Stimulated activated naive B cell treated with anti-CD40 and anti-IgM and Interleukin-4, amounts not matched to agents 10 μg/mL and 1 μg/mL and 100 μg/mL, for 72 hours (primary cell): ENCODE results near the gene CCR3.

Source experiments
- ATAC-seq, 2 donors: fragments of 150-1000 bp; cut with Tn5 transposase; replicated peaks; 2 replicates each; pipeline ENCODE4 v1.10.0; 2021; ENCODE audit warnings: moderate library complexity in 1 of 2
- DNase-seq: peaks from one replicate; pipeline ENCODE4 v3.0.0; 2021
- H3K27ac Mint-ChIP-seq: one replicate; pipeline ENCODE4 v1.8.0; 2022; ENCODE audit warnings: mild to moderate bottlenecking, mixed read lengths
- H3K27me3 Mint-ChIP-seq, 2 donors: one replicate each; pipeline ENCODE4 v1.8.0; 2022; ENCODE audit warnings: mixed read lengths in 2 of 2
- H3K36me3 Mint-ChIP-seq, 2 donors: one replicate each; pipeline ENCODE4 v1.8.0; 2022; ENCODE audit warnings: mixed read lengths in 2 of 2, mild to moderate bottlenecking in 1 of 2
- H3K4me1 Mint-ChIP-seq, 2 donors: one replicate each; pipeline ENCODE4 v1.8.0; 2022; ENCODE audit warnings: mixed read lengths in 2 of 2, mild to moderate bottlenecking in 1 of 2
- H3K4me3 Mint-ChIP-seq, 2 donors: one replicate each; pipeline ENCODE4 v1.8.0; 2022; ENCODE audit warnings: mild to moderate bottlenecking in 2 of 2, mixed read lengths in 2 of 2, moderate library complexity in 1 of 2
- H3K9me3 Mint-ChIP-seq, 2 donors: one replicate each; pipeline ENCODE4 v1.8.0; 2022; ENCODE audit warnings: mixed read lengths in 2 of 2, mild to moderate bottlenecking in 1 of 2

CCR3 gene

DNA sequence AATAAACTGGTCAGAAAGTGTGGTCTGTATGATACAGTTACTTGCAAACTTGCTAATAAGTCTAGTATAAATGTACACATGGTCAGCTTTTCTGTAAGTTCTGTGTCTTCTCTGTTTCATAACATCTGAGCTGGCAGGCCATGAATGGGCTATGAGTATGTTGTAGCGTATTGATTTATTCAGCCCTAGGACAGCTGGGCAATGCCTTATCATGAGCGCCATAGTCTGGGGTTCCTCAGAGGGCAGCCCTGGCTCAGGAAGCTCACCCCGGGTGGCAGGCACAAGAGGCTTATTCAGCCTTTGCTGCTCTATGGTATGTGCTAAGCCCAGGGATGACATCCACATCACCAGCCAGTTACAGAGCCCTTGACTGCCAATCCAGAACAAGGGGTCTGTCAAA lies 61.0 kb downstream of the CCR3 start:
- DNase-seq (no peak), ATAC-seq (no peak)
- no peaks in the 10 kb centered on the region for H3K27me3 Mint-ChIP-seq
- H3K9me3 Mint-ChIP-seq, result no peaks in the 10 kb centered on the region
- no peaks in the 10 kb centered on the region for H3K36me3 Mint-ChIP-seq
- H3K27ac Mint-ChIP-seq, result no peak overlapping the region
- H3K4me1 Mint-ChIP-seq, result peaks cover 31 to 45% of the 10 kb centered on the region in 2 donors
- no peak overlapping the region for H3K4me3 Mint-ChIP-seq

DNA sequence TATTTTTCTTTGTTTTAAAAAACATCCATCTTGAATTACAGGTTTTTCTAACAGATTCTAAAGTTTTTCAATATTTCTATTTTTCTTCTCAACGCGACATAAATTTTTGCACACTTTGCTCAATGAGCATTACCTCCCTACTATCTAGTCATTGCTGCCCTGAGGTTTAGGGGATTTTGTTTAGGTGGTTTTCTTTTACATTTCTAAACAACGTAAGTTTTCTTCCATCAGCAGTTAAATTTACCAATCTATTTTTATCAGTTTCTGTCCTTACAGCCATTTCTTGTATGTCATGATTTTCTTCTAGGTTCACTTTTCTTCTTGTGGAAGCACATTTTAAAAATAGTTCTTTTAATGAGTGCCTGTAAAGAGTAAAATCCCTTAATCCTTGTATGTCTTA lies 62.5 kb downstream of the CCR3 start:
- no peaks in the 10 kb centered on the region for H3K27me3 Mint-ChIP-seq
- H3K27ac Mint-ChIP-seq, result no peak overlapping the region
- no peak for DNase-seq
- ATAC-seq, result no peak
- no peak overlapping the region for H3K4me3 Mint-ChIP-seq
- H3K9me3 Mint-ChIP-seq, result no peaks in the 10 kb centered on the region
- peaks cover 21 to 30% of the 10 kb centered on the region in 2 donors for H3K4me1 Mint-ChIP-seq
- H3K36me3 Mint-ChIP-seq, result no peaks in the 10 kb centered on the region

GRCh38 chr3:46312991-46313390 lies 70.7 kb downstream of the CCR3 start:
- ATAC-seq (no peak), DNase-seq (no peak)
- no peak overlapping the region for H3K27ac Mint-ChIP-seq
- peaks cover 0 to 3% of the 10 kb centered on the region in 2 donors for H3K36me3 Mint-ChIP-seq
- no peak overlapping the region for H3K4me3 Mint-ChIP-seq
- H3K4me1 Mint-ChIP-seq, result peaks cover 18 to 39% of the 10 kb centered on the region in 2 donors
- peaks cover 0 to 4% of the 10 kb centered on the region in 2 donors for H3K9me3 Mint-ChIP-seq
- H3K27me3 Mint-ChIP-seq, result no peaks in the 10 kb centered on the region

DNA sequence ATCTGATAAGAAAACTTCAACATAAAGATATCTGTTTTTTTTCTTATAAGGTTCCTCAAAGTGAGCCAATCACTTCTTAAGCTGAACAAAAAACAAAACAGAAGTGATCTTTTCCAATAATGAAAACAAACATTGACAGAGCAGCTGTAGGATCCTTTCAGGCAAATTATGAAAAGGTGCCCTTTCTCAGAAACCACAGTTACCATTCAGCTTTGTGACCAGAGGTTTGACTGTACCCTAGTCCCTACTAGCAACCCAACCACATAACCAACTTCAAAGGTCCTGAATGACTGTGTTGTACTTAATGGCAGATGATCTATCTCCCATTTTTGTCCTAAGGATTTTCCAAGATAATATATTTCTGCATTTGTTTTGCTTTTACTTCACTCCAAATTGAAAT lies 72.3 kb downstream of the CCR3 start:
- H3K4me3 Mint-ChIP-seq, result no peak overlapping the region
- H3K9me3 Mint-ChIP-seq, result peaks cover 0 to 4% of the 10 kb centered on the region in 2 donors
- peaks cover 0 to 3% of the 10 kb centered on the region in 2 donors for H3K36me3 Mint-ChIP-seq
- ATAC-seq (peak; percentile 98 to 99), DNase-seq (peak; percentile 26)
- peaks cover 18 to 39% of the 10 kb centered on the region in 2 donors for H3K4me1 Mint-ChIP-seq
- peak overlapping the region; percentile 31 for H3K27ac Mint-ChIP-seq
- no peaks in the 10 kb centered on the region for H3K27me3 Mint-ChIP-seq

DNA sequence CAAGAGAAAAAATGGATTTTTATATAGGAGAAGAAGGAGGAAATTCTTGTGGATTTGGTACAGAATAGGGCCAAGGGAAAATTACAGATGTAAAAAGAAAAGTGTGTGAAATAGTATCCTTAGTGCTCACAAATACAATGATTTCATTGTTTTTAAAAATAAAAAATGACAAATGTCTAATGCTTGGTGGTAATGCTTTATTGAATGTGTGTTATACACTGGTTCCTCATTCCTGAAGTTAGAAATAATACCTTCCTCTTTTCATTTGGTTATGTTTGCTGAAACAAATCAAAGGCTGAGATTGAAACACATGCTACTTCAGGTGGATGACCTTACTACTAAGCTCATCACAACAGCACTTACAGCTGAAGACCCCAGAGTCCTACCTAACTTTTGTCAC lies 73.9 kb downstream of the CCR3 start:
- Mint-ChIP-seq H3K27ac (peak overlapping the region; percentile 65), H3K36me3 (peaks cover 0 to 3% of the 10 kb centered on the region in 2 donors), H3K27me3 (no peaks in the 10 kb centered on the region), H3K4me1 (peaks cover 22 to 48% of the 10 kb centered on the region in 2 donors), H3K9me3 (peaks cover 0 to 4% of the 10 kb centered on the region in 2 donors), H3K4me3 (no peak overlapping the region)
- ATAC-seq (peak; percentile 69 to 70), DNase-seq (no peak)
